HG03103 (cell line): ENCODE data around the gene POMGNT1.
"Not testable (repeated sequence)": the region's sequence is repeated elsewhere in the genome, so short reads cannot be mapped to it uniquely, and the experiment has no call there.

Source experiments
- ATAC-seq: cut with Tn5 transposase; IDR thresholded peaks from one replicate; pipeline ENCODE4 v1.9.1; 2021; ENCODE audit warnings: low read depth; ENCODE audit not compliant: unreplicated experiment

Gene POMGNT1

DNA sequence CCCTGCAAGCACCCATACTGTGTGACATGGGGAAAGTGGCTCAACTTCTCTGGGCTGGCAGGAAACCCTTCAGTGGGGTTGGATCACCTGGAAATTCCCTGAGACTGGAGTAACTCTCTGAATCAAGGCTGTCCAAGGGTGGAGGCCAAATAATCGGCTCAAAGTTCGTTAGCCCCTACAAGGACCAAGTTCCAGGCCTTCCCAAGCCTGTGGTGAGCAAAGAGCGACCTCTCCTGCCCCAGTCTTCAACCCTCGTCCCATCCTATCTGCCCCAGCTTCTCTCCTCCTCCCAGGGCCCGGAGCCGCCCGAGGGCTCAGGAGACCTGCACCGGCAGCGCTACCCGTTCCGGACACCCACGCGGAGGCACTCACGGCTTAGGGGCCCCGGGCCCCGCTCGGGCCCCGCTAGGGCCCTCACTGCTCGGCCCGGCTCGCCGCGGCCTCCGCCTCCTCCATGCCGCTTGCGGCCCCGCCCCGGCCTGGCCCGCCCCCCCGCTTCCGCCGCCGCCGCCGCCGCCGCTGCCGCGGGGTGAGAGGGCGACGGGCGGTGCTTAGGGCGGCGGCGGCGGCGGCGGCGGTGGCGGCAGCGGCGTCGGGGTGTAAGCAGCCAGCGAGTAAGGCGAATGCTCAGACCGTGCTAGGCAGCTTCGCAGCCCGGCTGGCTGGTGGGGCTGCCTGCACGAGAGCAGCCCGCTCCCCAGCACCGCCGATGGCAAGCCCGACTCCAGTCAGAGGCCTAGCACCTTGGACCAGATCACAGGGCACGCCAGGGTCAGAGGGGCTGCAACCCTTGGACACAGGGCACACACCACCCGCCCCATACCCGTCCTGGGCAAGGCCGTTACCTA is at the start of gene POMGNT1:
POMGNT1 (minus strand) TSS at position 471 of the 848 bp plus-strand sequence. CDS start 613 bp downstream, outside the sequence.
- peak; percentile 81 for ATAC-seq

DNA sequence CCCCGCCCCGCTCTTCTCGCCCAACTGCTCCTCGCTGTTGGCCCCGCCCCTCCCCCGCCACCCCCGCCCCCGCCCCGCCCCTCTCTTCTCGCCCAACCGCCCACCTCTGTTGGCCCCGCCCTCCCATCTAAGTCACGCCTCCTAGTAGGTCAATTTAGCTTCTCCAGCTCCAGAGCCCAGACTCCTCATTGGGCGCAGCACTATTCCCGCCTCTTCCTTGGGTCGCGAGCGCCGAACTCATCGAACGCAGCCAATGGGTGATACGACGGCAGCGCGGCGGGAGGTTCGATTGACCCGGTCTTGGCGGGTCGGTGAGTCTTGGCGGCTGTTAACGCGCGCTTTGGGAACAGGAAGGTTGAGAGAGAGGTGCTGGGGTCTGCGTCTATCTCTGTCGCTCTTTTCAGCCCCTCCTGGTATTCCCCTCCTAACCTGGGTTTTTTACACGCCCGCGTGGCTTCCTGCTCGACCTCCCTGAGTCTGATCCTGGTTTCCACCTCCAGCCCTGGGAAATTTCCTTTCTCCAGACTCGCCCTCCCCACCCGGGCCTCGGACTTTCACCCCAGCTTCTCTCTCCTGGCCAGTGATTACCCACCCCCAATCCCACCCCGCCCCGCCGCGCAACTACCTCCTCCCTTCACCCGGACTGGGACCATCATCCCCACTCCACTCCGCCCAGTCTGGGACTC is 49.3 kb upstream of the POMGNT1 start, which contains the start of gene RAD54L:
RAD54L (plus strand) TSS at position 328 of the 686 bp plus-strand sequence. CDS start 643 bp downstream, outside the sequence.
- ATAC-seq: peak; percentile 78

DNA sequence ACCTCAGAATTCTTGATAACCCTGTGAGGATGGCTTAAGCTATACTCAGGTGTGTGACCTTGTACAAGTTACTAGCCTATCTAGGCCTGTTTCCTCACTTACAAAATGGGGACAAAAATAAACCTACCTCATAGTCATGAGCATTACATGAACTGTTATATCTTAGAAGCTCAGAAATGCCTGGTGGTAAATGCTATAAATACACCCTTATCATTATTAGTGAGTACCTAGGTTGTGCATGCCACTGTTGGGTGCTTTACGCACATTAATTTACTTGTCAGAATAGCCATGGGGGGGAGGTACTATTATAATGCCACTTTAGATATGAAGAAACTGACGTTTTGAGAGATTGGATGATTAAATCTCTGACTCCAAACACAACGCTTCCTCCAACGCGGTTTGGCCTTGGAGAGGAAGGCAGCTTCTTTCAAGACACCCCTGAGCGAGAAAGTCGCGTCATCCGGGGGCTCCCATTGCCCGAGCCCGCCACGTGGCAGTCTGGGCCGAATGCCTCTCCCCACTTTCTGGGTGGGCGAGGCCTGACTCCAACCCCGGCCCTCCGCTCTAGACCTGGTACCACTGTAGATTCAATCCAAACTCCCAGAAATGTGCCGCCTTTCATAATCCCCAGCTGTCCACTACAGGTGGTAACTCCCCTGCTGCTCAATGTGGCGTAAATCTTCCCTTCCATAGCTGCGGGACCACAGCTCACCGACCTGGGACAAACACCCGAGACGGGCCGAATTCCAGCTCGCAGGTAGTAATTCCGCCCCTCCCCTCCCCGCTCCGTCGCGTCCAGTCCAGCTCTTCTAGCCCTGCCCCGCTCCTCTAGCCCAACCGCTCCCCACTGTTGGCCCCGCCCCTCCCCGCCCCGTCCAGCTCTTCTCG is 48.6 kb upstream of the POMGNT1 start:
- ATAC-seq: peak; percentile 51

DNA sequence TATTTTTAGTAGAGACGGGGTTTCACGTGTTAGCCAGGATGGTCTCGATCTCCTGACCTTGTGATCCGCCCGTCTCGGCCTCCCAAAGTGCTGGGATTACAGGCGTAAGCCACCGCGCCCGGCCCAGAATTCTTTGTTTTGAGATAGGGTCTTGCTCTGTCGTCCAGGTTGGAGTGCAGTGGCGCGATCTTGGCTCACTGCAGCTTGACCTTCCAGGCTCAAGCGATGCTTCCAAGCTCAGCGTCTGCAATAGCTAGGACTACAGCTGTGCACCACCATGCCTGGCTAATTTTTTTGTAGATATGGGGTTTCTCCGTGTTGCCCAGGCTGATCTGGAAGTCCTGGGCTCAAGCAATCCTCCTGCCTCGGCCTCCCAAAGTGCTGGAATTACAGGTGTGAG is 47.9 kb upstream of the POMGNT1 start:
- not testable (repeated sequence) for ATAC-seq

DNA sequence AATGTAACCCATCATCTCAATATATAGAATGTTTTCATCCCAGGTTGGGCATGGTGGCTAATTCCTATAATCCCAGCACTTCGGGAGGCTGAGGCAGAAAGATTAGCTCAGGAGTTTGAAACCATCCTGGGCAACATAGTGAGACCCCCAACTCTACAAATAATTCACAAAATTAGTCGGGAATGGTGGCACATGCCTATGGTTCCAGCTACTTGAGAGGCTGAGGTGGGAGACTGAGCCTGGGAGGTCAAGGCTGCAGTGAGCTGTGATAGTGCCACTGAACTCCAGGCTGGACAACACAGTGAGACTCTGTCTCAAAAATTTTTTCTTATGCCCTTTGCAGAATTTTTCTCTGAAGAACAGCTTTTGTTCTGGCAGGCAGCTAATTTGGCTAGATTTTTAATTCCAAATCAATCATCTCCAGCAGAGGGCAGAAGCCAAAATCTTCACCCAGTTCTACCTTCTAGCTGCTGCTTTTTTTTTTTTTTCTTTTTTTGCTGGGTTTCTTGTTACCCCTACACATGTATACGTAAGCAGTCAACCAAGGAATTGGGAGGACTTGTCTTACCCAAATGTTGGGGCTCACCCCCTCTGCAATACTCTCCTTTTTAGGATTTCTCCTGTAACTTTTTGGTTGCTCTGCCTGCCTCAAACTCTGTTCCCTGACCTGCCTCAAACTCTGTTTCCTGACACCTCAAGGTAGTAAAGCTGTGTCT is 46.6 kb upstream of the POMGNT1 start:
- no peak for ATAC-seq

DNA sequence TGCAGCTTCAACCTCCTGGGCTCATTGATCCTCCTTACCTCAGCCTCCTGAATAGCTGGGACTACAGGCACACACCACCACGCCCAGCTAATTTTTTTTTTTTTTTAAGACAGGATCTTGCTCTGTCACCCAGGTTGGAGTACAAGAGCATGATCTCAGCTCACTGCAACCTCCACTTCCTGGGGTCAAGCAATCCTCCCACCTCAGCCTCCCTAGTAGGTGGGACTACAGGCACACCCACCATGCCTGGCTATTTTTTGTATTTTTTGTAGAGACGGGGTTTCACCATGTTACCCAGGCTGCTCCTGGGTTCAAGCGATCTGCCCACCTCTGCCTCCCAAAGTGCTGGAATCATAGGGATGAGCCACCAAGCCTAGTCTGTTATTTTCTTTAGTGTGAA is 45.6 kb upstream of the POMGNT1 start:
- ATAC-seq: not testable (repeated sequence)

DNA sequence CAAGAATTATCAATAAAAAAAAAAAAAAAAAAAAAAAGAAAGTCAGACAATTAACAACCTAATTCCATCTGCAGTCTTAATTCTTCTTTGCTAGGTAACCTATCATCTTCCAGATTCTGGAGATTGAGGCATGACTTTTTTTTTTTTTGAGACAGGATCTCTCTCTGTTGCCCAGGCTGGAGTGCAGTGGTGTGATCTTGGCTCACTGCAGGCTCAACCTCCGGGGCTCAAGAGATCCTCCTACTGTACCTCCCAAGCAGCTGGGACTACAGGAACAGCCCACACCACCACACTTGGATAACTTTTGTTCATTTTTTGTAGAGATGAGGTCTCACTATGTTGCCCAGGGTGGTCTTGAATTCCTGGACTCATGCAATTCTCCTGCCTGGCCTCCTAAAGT is 44.7 kb upstream of the POMGNT1 start:
- ATAC-seq: no peak

DNA sequence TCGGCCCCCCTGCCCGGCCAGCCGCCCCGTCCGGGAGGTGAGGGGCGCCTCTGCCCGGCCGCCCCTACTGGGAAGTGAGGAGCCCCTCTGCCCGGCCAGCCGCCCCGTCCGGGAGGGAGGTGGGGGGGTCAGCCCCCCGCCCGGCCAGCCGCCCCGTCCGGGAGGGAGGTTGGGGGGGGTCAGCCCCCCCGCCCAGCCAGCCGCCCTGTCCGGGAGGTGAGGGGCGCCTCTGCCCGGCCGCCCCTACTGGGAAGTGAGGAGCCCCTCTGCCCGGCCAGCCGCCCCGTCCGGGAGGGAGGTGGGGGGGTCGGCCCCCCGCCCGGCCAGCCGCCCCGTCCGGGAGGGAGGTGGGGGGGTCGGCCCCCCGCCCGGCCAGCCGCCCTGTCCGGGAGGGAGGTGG is 43.5 kb upstream of the POMGNT1 start:
- ATAC-seq: not testable (repeated sequence)

DNA sequence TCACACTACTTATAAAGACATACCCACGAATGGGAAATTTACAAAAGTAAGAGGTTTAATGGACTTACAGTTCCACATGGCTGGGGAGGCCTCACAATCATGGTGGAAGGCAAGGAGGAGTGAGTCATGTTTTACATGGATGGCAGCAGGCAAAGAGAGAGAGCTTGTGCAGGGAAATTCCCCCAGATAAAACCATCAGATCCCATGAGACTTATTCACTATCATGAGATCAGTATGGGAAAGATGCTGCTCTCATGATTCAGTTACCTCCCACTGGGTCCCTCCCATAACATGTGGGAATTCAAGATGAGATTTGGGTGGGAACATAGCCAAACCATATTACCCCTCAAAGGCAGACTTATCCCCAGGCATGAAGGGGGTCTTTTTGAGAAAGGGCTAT is 40.6 kb upstream of the POMGNT1 start:
- not testable (repeated sequence) for ATAC-seq

DNA sequence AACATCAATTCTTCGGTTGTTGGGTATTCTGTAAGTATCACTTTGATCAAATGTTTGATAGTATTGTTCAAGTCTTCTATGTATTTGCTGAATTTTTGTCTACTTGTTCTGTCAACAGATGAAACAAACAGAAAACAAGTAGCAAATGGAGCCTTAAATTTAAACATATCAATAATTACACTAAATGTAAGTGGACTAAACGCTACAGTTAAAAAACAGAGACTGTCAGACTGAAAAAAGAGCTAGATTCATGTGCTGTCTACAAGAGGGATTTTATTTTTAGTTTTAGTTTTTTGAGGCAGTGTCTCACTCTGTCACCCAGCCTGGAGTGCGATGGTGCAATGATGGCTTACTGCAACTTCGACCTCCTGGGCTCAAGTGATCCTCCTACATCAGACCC is 38.6 kb upstream of the POMGNT1 start:
- ATAC-seq: no peak

DNA sequence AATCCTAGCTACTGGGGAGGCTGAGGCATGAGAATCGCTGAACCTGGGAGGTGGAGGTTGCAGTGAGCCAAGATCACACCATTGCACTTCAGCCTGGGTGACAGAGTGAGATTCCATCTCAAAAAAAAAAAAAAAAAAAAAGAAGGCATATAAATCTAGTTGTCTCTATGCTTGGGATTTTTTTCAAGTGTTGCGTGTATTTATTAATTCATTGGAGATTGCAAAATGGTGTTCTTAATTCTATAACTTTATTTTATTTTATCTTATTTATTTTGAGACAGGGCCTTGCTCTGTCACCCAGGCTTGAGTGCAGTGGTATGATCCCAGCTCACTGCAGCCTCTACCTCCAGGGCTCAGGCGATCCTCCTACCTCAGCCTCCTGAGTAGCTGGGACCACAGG is 33.0 kb upstream of the POMGNT1 start:
- ATAC-seq: not testable (repeated sequence)

DNA sequence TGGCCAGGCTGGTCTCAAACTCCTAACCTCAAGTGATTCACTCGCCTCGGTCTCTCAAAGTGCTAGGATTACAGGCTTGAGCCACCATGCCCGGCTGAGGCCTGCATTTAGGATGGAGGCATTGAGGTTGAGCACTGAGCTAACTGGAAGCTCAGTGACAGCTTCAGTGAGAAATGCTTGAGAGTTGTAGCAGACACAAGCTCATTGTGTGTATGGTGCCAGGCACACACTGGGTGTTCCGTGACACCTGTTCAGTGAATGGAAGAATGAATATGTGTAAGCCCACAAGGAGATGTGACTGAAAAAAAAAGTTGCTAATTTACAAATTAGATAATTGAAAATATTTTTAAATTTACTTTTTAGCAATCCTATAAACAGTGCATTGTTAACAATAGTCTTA is 26.7 kb upstream of the POMGNT1 start:
- no peak for ATAC-seq

DNA sequence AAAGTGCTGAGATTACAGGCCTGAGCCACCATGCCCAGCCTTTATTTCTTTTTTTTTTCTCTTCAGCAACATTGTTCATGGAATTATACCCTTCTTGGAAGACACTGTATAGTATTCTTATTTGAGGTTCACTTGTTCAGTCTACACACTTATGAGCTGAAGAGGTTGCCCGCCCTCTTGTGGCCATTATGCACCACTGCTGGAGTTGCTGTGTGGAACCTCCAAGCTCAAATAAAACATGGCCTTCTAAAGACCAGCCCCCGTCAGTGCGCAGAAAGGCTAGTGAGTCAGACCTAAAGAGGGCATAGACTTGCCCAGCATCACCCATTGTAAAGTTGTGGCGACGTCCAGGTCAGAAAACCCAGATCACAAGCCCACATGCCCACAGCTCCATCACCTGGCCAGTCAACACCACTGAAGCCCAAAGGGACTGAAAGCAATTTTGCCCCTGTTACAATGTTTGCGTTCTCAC is 25.3 kb upstream of the POMGNT1 start:
- ATAC-seq: peak; percentile 65

DNA sequence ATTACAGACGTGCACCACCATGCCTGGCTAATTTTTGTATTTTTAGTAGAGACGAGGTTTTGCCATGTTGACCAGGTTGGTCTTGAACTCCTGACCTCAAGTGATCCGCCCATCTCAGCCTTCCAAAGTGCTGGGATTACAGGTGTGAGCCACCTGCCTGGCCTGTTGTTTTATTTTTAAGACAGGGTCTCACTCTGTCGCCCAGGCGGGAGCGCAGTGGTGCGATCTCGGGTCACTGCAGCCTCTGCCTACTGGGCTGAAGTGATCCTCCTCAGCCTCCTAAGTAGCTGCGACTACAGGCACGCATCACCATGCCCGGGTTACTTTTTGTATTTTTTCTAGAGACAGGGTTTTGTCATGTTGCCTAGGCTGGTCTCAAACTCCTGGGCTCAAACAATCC is 24.8 kb upstream of the POMGNT1 start:
- not testable (repeated sequence) for ATAC-seq

DNA sequence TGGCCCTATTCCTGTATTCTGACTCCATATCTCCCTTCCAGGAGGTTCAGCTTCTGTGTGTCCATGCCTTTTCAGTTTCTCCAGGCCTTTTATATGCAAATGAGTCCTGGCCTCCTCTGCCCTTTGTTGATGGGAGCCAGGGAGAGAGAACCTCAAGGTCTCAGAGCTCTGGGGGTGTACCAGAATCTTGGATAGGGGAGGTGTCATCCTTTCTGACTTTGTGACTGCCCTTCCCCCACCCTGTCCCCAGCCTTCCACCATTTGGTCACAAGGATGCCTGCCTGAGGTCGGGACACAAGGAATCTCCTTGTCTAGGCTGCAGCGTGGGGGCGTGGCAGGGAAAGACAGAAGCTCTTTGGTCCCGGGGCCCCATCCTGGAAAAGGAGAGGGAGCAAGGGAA is 23.5 kb upstream of the POMGNT1 start:
- no peak for ATAC-seq

DNA sequence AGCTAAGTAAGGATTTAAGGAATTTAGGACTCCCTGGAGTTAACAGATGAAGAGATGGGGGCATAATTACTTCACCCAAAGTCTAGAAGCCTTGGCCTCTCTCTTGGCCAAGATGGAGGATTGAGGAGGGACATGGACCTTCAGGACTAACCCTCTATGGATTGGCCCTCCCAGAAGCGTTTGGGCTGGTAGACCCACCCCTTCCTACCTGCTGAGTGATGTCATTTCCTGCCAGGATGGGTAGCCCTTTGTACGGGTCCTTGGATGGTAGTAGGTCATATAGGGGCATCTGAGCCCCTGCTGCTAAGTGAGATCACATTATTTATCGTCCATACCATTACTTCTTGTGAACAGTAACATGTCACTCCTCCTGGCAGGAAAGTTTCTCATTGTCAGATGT is 22.6 kb upstream of the POMGNT1 start:
- ATAC-seq: no peak

DNA sequence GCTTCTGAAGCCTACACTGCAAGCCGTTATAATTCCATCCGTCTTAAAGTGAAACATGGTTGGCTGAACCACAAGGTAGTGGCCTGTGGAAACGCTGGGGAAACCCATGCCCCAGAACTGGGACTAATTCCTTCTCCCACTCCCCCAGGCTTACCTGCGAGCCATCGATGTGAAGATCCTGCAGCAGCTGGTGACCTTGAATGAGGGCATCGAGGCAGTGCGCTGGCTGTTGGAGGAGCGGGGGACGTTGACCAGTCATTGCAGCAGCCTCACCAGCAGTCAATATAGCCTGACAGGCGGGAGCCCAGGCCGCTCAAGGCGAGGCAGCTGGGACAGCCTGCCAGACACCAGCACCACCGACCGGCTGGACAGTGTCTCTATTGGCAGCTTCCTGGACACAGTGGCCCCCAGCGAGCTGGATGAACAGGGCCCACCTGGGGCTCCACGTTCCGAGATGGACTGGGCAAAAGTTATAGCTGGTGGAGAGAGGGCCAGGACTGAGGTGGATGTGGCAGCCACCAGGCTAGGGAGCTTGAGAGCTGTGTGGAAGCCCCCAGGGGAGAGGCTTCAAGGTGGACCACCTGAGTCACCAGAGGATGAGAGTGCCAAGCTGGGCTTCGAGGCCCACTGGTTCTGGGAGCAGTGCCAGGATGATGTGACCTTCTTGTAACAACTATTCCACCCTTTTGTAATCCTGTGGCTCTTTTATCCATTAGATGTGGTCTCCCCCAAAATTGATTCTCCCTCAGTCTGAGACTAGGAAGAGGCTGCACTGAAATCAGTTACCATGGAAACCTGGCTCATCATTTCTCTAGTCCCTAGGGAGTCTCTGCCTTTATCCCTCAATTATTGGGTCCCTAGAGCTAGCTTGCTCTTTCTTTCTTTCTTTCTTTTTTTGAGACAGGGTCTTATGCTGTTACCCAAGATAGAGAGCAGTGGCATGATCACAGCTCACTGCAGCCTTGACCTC is 21.6 kb upstream of the POMGNT1 start:
- no peak for ATAC-seq

DNA sequence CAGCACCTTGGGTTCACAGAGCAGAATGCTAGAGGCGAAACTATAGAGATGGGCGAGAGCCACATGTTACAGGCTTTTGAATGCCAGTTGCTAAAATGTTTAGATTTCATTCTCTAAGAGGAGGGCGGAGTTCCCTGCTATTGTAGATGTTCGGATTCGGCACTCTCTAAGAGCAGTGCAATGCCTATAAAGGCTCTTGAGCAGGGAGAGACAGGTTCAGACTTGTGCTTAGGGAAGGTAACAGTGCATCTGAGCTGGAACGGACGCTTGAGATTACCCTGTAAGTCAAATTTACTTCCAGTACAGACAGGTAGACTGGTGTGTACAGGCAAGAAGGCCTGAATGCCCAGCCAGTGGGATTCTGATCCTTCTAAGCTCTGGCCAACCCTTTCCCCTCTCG is 20.2 kb upstream of the POMGNT1 start:
- no peak for ATAC-seq

DNA sequence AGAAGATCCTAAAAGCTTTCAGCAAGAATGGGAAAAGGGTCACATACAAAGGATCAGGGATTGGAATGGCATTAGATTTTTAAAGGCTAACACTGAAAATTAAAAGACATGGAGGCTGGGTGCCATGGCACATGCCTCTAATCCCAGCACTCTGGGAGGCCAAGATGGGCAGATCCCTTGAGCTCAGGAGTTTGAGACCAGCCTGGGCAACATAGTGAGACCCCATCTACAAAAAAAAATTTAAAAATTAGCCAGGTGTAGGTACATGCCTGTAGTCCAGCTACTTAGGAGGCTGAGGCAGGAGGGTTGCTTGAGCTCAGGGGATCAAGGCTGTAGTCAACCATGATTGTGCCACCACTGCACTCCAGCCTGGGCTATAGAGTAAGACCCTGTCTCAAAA is 17.3 kb upstream of the POMGNT1 start:
- no peak for ATAC-seq
